ENCODE measurements around the gene ARHGAP8.
"Not testable (repeated sequence)": the region's sequence is repeated elsewhere in the genome, so short reads cannot be mapped to it uniquely, and the experiment has no call there.

ARHGAP8 gene

DNA sequence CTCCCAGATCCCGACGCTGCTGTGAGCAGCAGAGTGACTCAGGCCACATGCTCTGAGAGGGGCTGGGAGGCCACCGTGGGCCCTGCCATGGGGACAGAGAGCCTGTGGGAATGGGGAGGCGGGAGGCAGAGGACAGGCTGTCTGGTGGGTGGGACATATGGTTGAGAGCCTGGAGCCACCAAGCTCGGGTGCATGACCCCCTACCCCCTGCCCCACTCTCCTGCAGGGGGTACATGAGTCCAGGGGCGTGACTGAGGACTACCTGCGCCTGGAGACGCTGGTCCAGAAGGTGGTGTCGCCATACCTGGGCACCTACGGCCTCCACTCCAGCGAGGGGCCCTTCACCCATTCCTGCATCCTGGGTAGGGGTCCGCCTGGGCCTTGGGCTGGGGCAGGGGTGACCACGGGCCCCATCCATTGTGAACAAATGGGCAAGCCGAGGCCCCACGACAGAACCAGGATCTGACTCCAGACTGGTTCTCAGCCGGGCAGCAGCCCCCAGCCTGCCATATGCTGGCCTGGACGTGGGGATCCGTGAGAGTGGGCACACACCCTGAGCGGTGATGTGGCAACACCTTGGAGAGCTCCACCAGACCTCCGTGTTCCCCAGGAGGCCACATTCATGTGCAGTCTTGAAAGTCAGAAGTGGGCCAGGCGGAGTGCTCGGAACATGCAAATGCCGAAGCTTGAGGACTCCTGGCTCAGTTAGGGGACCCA is 17.4 kb upstream of the ARHGAP8 start:
- H3K4me3 ChIP-seq (ENCODE audit: low read depth, low read length) = no peak overlapping the region
- no peak for TF ChIP-seq CTCF (IDR thresholded peaks at IDR 0.05; ENCODE audit: borderline replicate concordance, insufficient read depth, low read depth, low read length)

GRCh38 chr22:44735518-44736428 is 16.6 kb upstream of the ARHGAP8 start:
- peak; percentile 97 for TF ChIP-seq CTCF (IDR thresholded peaks at IDR 0.05; ENCODE audit: borderline replicate concordance, insufficient read depth, low read depth, low read length)
- H3K4me3 ChIP-seq (ENCODE audit: low read depth, low read length) = no peak overlapping the region

GRCh38 chr22:44736581-44737405 is 15.6 kb upstream of the ARHGAP8 start:
- no peak overlapping the region for H3K4me3 ChIP-seq (ENCODE audit: low read depth, low read length)
- TF ChIP-seq CTCF (IDR thresholded peaks at IDR 0.05; ENCODE audit: borderline replicate concordance, insufficient read depth, low read depth, low read length) = no peak

DNA sequence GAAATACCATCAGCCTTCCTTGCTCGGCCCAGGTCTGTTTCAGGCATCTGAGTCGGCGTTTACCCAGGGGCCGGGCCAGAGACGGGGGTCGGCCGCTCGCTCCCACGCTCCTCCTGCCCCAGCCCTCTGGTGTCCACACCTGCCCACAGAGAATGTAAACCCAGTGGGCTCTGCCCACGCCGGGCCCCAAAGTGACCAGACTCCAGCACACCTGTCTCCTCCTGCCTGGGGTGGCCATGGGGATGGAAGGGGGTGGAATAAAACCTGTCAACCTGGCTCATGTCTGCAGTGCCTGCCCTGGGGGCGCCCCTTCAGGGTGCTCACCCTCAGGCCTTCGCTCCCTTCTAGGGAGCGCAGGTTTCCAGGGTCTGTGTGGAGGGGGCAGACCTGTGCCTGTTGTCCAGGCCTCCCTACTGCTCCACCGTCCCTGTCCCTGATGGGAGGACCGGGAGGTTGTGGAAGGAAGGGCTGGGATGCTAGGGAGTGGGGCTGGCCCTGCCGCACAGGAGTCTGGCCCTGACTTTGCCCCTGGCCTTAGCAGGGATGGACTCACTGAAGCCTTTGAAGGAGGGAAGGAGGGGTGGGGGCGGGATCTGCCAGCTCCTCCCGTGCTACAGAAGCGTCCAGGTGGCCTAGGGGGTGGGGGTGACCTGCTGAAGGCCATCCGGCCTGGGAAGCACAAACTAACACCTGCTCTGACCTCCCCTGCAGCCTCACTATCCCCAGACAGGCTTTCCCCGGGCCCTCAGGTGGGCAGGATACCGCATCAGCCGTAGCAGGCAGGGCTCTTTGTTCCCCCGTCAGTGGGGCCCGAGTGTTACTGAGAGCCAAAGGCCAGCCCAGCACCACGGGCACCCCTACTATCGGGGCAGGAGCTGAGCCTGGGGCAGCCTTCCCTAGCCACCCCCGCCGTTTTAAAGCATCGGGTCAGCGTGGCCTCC is 14.7 kb upstream of the ARHGAP8 start:
- TF ChIP-seq CTCF (IDR thresholded peaks at IDR 0.05; ENCODE audit: borderline replicate concordance, insufficient read depth, low read depth, low read length) = no peak
- no peak overlapping the region for H3K4me3 ChIP-seq (ENCODE audit: low read depth, low read length)

- no peak overlapping the region for H3K4me3 ChIP-seq (ENCODE audit: low read depth, low read length)
- no peak for TF ChIP-seq CTCF (IDR thresholded peaks at IDR 0.05; ENCODE audit: borderline replicate concordance, insufficient read depth, low read depth, low read length)
Measured at GRCh38 chr22:44738347-44738715, 14.0 kb upstream of the ARHGAP8 start.

GRCh38 chr22:44739024-44739423 is 13.4 kb upstream of the ARHGAP8 start:
- H3K4me3 ChIP-seq (ENCODE audit: low read depth, low read length) = no peak overlapping the region
- TF ChIP-seq CTCF (IDR thresholded peaks at IDR 0.05; ENCODE audit: borderline replicate concordance, insufficient read depth, low read depth, low read length) = no peak

DNA sequence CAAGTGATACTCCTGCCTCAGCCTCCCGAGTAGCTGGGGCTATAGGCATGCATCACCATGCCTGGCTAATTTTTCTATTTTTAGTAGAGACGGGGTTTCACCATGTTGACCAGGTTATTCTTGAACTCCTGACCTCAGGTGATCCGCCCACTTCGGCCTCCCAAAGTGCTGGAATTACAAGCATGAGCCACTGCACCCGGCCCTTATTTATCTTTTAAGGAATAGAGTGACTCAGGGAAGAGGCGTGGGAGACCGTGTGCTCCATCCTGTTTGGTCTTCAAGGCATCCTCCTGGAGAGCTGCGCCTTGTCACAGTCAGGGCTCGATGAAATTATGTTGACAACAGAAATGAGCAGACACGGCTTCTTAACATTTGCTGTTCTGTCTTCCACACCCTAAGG is 12.7 kb upstream of the ARHGAP8 start:
- H3K4me3 ChIP-seq (ENCODE audit: low read depth, low read length) = not testable (repeated sequence)
